Measurements from ENCODE around the gene AFF2.
"Not testable (repeated sequence)": the region's sequence is repeated elsewhere in the genome, so short reads cannot be mapped to it uniquely, and the experiment has no call there.

AFF2 gene

DNA sequence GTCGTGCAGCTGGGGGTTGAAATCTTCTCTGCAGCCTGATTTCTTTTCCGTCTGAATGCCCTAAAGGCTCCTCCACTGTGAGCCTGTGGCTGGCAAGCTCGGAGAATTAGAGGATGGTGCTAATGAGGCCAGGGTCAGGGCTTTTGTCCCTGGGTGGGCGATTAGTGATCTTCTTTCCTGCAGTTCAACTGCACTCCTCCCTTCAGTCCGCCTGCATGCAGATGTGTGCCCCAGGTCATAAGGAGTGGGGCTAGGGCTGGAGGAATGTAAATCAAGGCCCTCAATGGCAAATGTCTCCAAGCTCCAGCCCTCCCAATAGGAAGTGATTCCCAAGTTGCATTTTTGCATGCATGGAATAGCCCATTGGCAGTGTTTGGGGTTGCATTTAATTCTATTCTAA is 405.0 kb downstream of the AFF2 start:
- Histone ChIP-seq H3K27me3 (ENCODE audit: low read depth, low read length) (no peaks in the 10 kb centered on the region), H3K9me3 (ENCODE audit: control insufficient read depth in 1 of 2, low read length in 2 of 2) (no peaks in the 10 kb centered on the region), H3K4me3 (ENCODE audit: low read depth in 1 of 2, low read length in 2 of 2) (no peak overlapping the region), H3K27ac (ENCODE audit: low read length) (no peak overlapping the region), H3K4me1 (ENCODE audit: control insufficient read depth in 1 of 2, insufficient read depth in 2 of 2, low read length in 2 of 2) (no peaks in the 10 kb centered on the region), H3K36me3 (ENCODE audit: control insufficient read depth in 1 of 2, insufficient read depth in 2 of 2, low read length in 2 of 2) (no peaks in the 10 kb centered on the region)

DNA sequence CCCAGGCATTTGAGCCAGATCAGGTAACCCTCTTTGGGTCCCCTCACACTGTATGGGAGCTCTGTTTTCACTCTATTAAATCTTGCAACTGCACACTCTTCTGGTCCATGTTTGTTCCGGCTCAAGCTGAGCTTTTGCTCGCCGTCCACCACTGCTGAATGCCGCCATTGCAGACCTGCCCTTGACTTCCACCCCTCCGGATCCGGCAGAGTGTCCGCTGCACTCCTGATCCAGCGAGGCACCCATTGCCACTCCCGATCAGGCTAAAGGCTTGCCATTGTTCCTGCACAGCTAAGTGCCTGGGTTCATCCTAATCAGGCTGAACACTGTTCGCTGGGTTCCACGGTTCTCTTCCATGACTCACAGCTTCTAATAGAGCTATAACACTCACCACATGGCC is 406.2 kb downstream of the AFF2 start:
- not testable (repeated sequence) for H3K4me1 ChIP-seq (ENCODE audit: control insufficient read depth in 1 of 2, insufficient read depth in 2 of 2, low read length in 2 of 2); H3K36me3 ChIP-seq (ENCODE audit: control insufficient read depth in 1 of 2, insufficient read depth in 2 of 2, low read length in 2 of 2); H3K4me3 ChIP-seq (ENCODE audit: low read depth in 1 of 2, low read length in 2 of 2); H3K27me3 ChIP-seq (ENCODE audit: low read depth, low read length); H3K27ac ChIP-seq (ENCODE audit: low read length); H3K9me3 ChIP-seq (ENCODE audit: control insufficient read depth in 1 of 2, low read length in 2 of 2)

DNA sequence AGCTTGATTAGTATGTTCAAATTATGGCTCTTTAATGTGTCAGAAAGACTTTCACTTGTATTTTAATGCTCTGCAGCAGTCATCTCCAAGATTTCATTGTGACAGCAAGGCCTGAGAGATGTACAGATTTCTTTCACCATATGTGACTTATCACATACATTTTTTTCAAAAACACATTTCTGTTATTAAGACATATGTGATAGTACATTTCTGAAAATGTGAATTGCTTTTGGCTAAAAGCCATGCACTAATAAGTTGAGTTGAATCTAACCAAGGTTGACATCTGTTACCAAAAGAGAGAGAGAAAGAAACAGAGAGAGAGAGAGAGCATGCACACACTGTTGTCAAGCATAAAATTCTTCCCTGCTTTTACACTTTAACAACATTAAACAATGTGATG is 409.3 kb downstream of the AFF2 start:
- no peaks in the 10 kb centered on the region for H3K27me3 ChIP-seq (ENCODE audit: low read depth, low read length)
- H3K27ac ChIP-seq (ENCODE audit: low read length): no peak overlapping the region
- no peak overlapping the region for H3K4me3 ChIP-seq (ENCODE audit: low read depth in 1 of 2, low read length in 2 of 2)
- no peaks in the 10 kb centered on the region for H3K36me3 ChIP-seq (ENCODE audit: control insufficient read depth in 1 of 2, insufficient read depth in 2 of 2, low read length in 2 of 2)
- H3K9me3 ChIP-seq (ENCODE audit: control insufficient read depth in 1 of 2, low read length in 2 of 2): no peaks in the 10 kb centered on the region
- no peaks in the 10 kb centered on the region for H3K4me1 ChIP-seq (ENCODE audit: control insufficient read depth in 1 of 2, insufficient read depth in 2 of 2, low read length in 2 of 2)

DNA sequence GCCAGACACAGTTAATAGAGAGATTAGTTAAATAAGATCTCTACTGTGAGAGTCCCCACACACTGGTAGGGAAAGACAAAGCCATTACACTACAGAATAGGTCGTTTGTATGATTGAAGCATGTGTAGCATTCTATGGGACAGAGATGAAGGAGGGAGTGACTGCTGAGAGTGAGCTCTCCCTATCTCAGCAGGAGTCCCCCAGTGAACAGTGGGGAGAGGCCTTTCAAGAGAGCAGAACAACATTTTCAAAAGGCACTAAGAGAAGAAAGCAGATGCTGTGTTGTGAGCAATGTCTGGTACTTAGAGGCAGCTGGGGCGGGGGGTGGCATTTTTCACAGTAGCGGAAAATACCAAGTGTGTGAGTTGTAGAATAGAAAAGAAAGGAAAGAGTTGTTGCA is 413.6 kb downstream of the AFF2 start:
- no peak overlapping the region for H3K27ac ChIP-seq (ENCODE audit: low read length)
- H3K27me3 ChIP-seq (ENCODE audit: low read depth, low read length): no peaks in the 10 kb centered on the region
- no peaks in the 10 kb centered on the region for H3K9me3 ChIP-seq (ENCODE audit: control insufficient read depth in 1 of 2, low read length in 2 of 2)
- H3K4me3 ChIP-seq (ENCODE audit: low read depth in 1 of 2, low read length in 2 of 2): no peak overlapping the region
- no peaks in the 10 kb centered on the region for H3K36me3 ChIP-seq (ENCODE audit: control insufficient read depth in 1 of 2, insufficient read depth in 2 of 2, low read length in 2 of 2)
- H3K4me1 ChIP-seq (ENCODE audit: control insufficient read depth in 1 of 2, insufficient read depth in 2 of 2, low read length in 2 of 2): no peaks in the 10 kb centered on the region

DNA sequence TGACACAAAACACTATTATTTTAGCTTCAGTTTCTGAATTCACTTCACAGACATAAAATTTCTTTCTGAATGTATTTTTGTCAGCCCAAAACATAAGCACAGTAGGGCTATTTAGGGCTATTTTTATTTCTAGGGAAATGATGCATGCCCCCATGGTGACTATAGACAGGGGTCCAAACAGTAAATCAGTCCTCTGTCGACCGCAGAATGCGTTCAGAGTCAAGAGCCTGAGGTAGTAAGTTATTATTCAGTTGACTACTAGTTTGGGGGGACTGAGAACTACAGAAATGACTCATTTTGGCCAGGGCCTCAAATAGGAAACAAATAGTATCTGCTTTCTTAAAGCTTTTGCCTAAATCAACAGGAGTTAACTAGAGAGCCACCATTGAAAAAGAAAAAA is 414.4 kb downstream of the AFF2 start:
- Histone ChIP-seq H3K4me1 (ENCODE audit: control insufficient read depth in 1 of 2, insufficient read depth in 2 of 2, low read length in 2 of 2) (no peaks in the 10 kb centered on the region), H3K36me3 (ENCODE audit: control insufficient read depth in 1 of 2, insufficient read depth in 2 of 2, low read length in 2 of 2) (no peaks in the 10 kb centered on the region), H3K27me3 (ENCODE audit: low read depth, low read length) (no peaks in the 10 kb centered on the region), H3K27ac (ENCODE audit: low read length) (no peak overlapping the region), H3K4me3 (ENCODE audit: low read depth in 1 of 2, low read length in 2 of 2) (no peak overlapping the region), H3K9me3 (ENCODE audit: control insufficient read depth in 1 of 2, low read length in 2 of 2) (no peaks in the 10 kb centered on the region)

DNA sequence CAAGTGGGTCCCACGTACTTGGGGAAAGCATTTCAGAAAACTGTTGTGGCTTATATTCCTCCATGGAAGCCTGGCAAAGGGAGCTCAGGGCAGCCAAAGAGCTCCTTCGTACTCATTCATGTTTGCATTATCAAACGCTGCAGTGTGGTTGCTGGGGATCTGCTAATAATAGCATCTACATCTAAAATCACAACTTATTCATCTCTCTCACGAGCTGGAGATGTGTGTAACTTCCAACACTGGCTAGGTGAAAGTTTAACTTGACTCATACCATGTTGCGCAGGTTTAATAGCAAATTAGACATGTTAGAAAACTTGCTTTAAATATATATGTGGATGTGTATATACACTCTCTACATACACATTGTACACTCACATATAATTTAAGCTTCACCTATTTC is 415.1 kb downstream of the AFF2 start:
- H3K27ac ChIP-seq (ENCODE audit: low read length): no peak overlapping the region
- no peaks in the 10 kb centered on the region for H3K4me1 ChIP-seq (ENCODE audit: control insufficient read depth in 1 of 2, insufficient read depth in 2 of 2, low read length in 2 of 2)

DNA sequence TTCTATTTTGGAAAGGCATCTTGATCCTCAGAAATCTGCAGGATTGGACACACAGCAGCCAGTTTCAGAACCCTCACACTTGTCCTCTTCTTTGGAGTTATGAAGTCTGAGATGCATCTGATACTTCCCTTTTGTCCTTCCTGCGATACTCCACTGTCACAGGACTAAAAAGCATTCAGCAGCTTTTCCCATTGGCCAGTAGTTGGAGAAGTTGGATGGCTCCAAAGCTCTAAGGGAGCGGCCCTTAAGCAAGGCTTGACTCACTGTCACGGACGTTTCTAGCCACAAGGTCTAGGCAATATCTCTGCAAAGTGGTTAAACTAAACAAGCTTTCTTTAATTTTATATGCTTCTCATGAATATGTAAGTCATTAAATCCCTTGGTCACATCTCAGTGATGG is 417.0 kb downstream of the AFF2 start:
- H3K4me3 ChIP-seq (ENCODE audit: low read depth in 1 of 2, low read length in 2 of 2): no peak overlapping the region
- H3K4me1 ChIP-seq (ENCODE audit: control insufficient read depth in 1 of 2, insufficient read depth in 2 of 2, low read length in 2 of 2): no peaks in the 10 kb centered on the region
- H3K36me3 ChIP-seq (ENCODE audit: control insufficient read depth in 1 of 2, insufficient read depth in 2 of 2, low read length in 2 of 2): no peaks in the 10 kb centered on the region
- no peak overlapping the region for H3K27ac ChIP-seq (ENCODE audit: low read length)
- no peaks in the 10 kb centered on the region for H3K27me3 ChIP-seq (ENCODE audit: low read depth, low read length)
- H3K9me3 ChIP-seq (ENCODE audit: control insufficient read depth in 1 of 2, low read length in 2 of 2): no peaks in the 10 kb centered on the region

More for the DNA sequence above, 415.1 kb downstream of the AFF2 start:
- Histone ChIP-seq H3K4me3 (ENCODE audit: low read depth in 1 of 2, low read length in 2 of 2) (no peak overlapping the region), H3K36me3 (ENCODE audit: control insufficient read depth in 1 of 2, insufficient read depth in 2 of 2, low read length in 2 of 2) (no peaks in the 10 kb centered on the region), H3K9me3 (ENCODE audit: control insufficient read depth in 1 of 2, low read length in 2 of 2) (no peaks in the 10 kb centered on the region), H3K27me3 (ENCODE audit: low read depth, low read length) (no peaks in the 10 kb centered on the region)

DNA sequence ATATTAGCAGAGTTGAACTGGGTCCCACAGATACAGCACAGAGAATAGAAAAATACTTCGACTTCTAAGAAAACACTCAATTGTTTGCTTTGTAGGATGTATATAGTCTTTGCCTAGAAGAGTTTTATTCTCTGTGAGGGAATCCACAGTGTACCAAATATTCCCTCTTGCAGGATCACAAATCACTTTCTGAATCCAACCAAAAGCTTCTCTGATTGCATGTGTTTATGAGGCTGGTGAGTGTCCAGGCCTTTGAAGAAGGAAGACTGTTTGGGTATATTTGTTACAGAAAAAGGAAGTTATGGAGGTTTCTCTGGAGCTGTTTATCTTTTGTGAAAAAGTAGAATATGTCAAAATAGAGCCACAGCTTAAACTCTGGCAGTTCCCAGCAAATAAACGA is 423.2 kb downstream of the AFF2 start:
- no peaks in the 10 kb centered on the region for H3K9me3 ChIP-seq (ENCODE audit: control insufficient read depth in 1 of 2, low read length in 2 of 2)
- H3K27me3 ChIP-seq (ENCODE audit: low read depth, low read length): no peaks in the 10 kb centered on the region
- no peak overlapping the region for H3K4me3 ChIP-seq (ENCODE audit: low read depth in 1 of 2, low read length in 2 of 2)
- H3K27ac ChIP-seq (ENCODE audit: low read length): no peak overlapping the region
- H3K4me1 ChIP-seq (ENCODE audit: control insufficient read depth in 1 of 2, insufficient read depth in 2 of 2, low read length in 2 of 2): no peaks in the 10 kb centered on the region
- H3K36me3 ChIP-seq (ENCODE audit: control insufficient read depth in 1 of 2, insufficient read depth in 2 of 2, low read length in 2 of 2): no peaks in the 10 kb centered on the region

DNA sequence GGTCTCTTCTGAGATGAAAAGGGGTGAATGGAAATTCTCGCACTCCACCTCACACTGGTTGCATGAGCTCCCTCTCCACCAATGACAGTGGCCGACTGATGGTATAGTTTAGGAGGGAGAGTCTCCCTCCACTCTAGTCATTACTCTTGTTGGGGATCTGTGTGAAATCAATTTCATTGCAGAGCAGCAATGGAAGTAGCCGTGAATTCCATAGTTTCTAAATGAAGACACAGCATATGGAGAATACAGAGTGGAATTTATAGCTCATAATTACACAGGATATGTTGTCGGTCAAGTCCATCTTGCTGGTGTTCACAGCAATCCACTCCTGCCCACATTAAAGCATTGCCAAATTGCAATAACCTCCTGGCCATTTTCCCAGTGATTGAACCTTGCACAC is 426.0 kb downstream of the AFF2 start:
- Histone ChIP-seq H3K36me3 (ENCODE audit: control insufficient read depth in 1 of 2, insufficient read depth in 2 of 2, low read length in 2 of 2) (no peaks in the 10 kb centered on the region), H3K27ac (ENCODE audit: low read length) (no peak overlapping the region), H3K27me3 (ENCODE audit: low read depth, low read length) (no peaks in the 10 kb centered on the region), H3K9me3 (ENCODE audit: control insufficient read depth in 1 of 2, low read length in 2 of 2) (no peaks in the 10 kb centered on the region), H3K4me1 (ENCODE audit: control insufficient read depth in 1 of 2, insufficient read depth in 2 of 2, low read length in 2 of 2) (no peaks in the 10 kb centered on the region), H3K4me3 (ENCODE audit: low read depth in 1 of 2, low read length in 2 of 2) (no peak overlapping the region)

DNA sequence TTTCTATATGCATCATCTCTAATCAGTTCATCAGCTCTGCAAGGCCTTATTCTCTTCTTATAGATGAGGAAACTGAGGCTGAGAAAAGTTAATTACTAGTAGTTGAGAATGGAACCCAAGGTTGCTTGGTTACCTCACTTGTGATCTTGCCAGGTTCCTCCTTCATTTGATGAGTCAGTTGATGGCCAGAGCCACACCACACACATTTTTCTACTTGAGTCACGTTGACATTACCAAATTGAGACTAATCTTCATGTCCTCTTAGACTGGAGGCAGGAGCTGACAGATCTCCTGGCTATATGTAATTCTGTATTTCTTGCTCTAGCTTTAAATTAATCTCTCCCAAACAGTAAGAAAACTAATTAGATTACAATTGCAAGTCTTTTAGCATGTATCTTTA is 428.4 kb downstream of the AFF2 start:
- H3K27me3 ChIP-seq (ENCODE audit: low read depth, low read length): no peaks in the 10 kb centered on the region
- H3K36me3 ChIP-seq (ENCODE audit: control insufficient read depth in 1 of 2, insufficient read depth in 2 of 2, low read length in 2 of 2): no peaks in the 10 kb centered on the region
- no peak overlapping the region for H3K4me3 ChIP-seq (ENCODE audit: low read depth in 1 of 2, low read length in 2 of 2)
- no peaks in the 10 kb centered on the region for H3K9me3 ChIP-seq (ENCODE audit: control insufficient read depth in 1 of 2, low read length in 2 of 2)
- no peaks in the 10 kb centered on the region for H3K4me1 ChIP-seq (ENCODE audit: control insufficient read depth in 1 of 2, insufficient read depth in 2 of 2, low read length in 2 of 2)
- no peak overlapping the region for H3K27ac ChIP-seq (ENCODE audit: low read length)

DNA sequence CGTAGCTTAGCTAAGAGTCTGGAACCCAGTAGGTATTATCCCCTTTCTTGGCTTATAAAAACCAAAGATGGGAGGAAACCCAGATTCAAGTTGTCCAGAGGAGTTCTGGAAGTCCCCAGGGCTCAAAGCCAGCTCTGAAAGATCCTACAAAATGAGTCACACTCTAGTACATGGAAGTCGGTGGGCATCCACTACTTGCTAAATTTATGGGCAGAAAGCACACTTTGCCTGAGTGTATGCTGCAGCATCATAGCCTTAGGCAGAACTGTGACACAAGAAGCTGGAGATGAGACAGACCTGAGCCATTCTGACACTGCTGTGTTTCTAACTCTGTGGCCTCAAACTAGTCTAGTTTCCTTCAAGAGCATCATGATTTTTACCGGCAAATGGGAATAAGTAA is 429.3 kb downstream of the AFF2 start:
- no peaks in the 10 kb centered on the region for H3K4me1 ChIP-seq (ENCODE audit: control insufficient read depth in 1 of 2, insufficient read depth in 2 of 2, low read length in 2 of 2)
- no peaks in the 10 kb centered on the region for H3K27me3 ChIP-seq (ENCODE audit: low read depth, low read length)
- no peak overlapping the region for H3K27ac ChIP-seq (ENCODE audit: low read length)
- H3K4me3 ChIP-seq (ENCODE audit: low read depth in 1 of 2, low read length in 2 of 2): no peak overlapping the region
- no peaks in the 10 kb centered on the region for H3K9me3 ChIP-seq (ENCODE audit: control insufficient read depth in 1 of 2, low read length in 2 of 2)
- no peaks in the 10 kb centered on the region for H3K36me3 ChIP-seq (ENCODE audit: control insufficient read depth in 1 of 2, insufficient read depth in 2 of 2, low read length in 2 of 2)

DNA sequence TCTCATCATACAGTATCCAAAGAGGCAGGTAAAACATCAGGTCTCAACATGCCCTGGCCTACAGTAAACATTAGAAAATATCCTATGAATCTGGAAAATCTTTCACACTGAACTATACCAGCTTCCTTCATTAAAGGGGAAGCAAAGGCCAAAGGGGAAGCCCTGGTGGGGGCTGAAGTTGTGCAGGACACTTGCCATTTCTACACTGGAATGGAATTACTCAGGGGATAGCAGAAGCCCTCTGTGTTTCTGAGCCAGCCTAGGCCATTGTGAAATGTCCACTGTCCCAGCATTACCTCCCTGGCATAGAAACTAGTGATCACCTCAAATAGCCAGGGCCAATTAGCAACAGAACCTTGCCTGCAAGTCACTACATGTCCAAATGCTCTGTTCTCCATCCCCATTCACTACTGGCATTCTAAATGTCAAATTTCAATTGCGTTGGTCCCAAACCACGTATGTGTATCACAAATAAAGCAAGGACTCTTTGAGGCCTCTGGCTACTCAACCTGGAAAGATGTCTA is 429.9 kb downstream of the AFF2 start:
- Histone ChIP-seq H3K27ac (ENCODE audit: low read length) (no peak overlapping the region), H3K4me1 (ENCODE audit: control insufficient read depth in 1 of 2, insufficient read depth in 2 of 2, low read length in 2 of 2) (no peaks in the 10 kb centered on the region), H3K9me3 (ENCODE audit: control insufficient read depth in 1 of 2, low read length in 2 of 2) (no peaks in the 10 kb centered on the region), H3K27me3 (ENCODE audit: low read depth, low read length) (no peaks in the 10 kb centered on the region), H3K36me3 (ENCODE audit: control insufficient read depth in 1 of 2, insufficient read depth in 2 of 2, low read length in 2 of 2) (no peaks in the 10 kb centered on the region), H3K4me3 (ENCODE audit: low read depth in 1 of 2, low read length in 2 of 2) (no peak overlapping the region)

All from muscle layer of duodenum (tissue), 2 donors.